ENCODE data around the gene CCDC150. TPM values are rescaled to one million over a fixed set of nuclear protein-coding genes. Genes with fewer than 3 reads are reported as not detected.

Gene CCDC150
- total RNA-seq, 1 experiment from 2014 or later, result 19.0 TPM

DNA sequence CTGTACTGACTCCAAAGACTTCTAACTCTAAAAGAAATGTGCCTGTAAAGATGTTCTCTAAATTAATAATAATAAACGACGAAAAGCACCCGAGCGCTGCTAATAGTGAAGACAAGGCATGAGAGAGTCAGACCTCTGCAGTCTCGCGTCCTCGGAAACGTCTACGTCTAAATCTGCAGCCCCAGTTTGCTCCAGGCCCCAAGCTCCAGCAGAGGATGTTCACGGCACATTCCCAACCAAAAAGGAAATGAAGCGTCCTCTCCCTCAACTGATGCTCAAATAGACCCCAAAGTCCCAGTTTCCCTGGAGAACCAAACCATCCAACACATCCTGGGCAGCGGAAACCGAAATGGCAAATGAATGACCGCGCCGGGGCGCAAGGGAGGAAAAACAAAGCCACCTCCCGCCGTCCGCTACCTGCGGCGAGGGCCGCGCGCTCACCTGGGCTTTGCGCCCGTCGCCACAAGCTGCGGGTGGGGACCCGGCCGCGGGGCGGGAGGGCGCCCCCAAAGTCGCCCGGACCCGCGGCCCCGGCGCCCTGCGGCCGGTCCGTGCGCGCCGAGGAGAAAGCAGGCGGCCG lies 47.1 kb upstream of the CCDC150 start:
- ATAC-seq (peak; percentile 74), DNase-seq (ENCODE audit: low read depth, low spot score) (no peak)
- Histone ChIP-seq H3K27me3 (ENCODE audit: control insufficient read depth, insufficient read depth, low read length) (no peaks in the 10 kb centered on the region; the same call in 1 of the 2 replicates), H3K4me1 (ENCODE audit: control insufficient read depth, insufficient read depth, low read length) (peaks cover 25% of the 10 kb centered on the region), H3K4me3 (ENCODE audit: low read depth in 2 of 2, low read length in 2 of 2) (peak overlapping the region; percentile 66 to 88), H3K36me3 (ENCODE audit: control insufficient read depth, insufficient read depth, low read length) (no peaks in the 10 kb centered on the region), H3K9me3 (ENCODE audit: control insufficient read depth, insufficient read depth, low read depth, low read length) (no peaks in the 10 kb centered on the region), H3K27ac (ENCODE audit: low read length) (peak overlapping the region; percentile 84)
- ChIA-PET CTCF (no interaction called here), POLR2A (interaction anchor here (0.7 kb wide), 1 partner anchor 43 kb away, joined by 3 read pairs; no protein-coding TSS in a partner anchor)
- intact Hi-C loops (cut with micrococcal nuclease; ENCODE audit: unreplicated experiment) (loop anchor here (1.0 to 10.0 kb wide), 2 partner anchors 162 to 294 kb away; no protein-coding TSS in a partner anchor), in situ Hi-C loops (cut with HindIII; ENCODE audit: low pct_unique_long_range_greater_than_20kb, low sequenced_read_pairs) (no loop called here)
- TF ChIP-seq SIN3A (IDR thresholded peaks at IDR 0.05; ENCODE audit: borderline replicate concordance, insufficient read depth, low read depth, low read length) (0 out of 2 replicates have a peak, but pooled peaks have one; percentile 56), POLR2AphosphoS5 (IDR thresholded peaks at IDR 0.05; ENCODE audit: low read depth, low read length) (0 out of 2 replicates have a peak, but pooled peaks have one; percentile 33), TCF7L2 (IDR thresholded peaks at IDR 0.05; ENCODE audit: low read depth, low read length) (no peak)
- TF ChIP-seq, protein P1, sequence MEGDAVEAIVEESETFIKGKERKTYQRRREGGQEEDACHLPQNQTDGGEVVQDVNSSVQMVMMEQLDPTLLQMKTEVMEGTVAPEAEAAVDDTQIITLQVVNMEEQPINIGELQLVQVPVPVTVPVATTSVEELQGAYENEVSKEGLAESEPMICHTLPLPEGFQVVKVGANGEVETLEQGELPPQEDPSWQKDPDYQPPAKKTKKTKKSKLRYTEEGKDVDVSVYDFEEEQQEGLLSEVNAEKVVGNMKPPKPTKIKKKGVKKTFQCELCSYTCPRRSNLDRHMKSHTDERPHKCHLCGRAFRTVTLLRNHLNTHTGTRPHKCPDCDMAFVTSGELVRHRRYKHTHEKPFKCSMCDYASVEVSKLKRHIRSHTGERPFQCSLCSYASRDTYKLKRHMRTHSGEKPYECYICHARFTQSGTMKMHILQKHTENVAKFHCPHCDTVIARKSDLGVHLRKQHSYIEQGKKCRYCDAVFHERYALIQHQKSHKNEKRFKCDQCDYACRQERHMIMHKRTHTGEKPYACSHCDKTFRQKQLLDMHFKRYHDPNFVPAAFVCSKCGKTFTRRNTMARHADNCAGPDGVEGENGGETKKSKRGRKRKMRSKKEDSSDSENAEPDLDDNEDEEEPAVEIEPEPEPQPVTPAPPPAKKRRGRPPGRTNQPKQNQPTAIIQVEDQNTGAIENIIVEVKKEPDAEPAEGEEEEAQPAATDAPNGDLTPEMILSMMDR (IDR thresholded peaks at IDR 0.05), result peak; percentile 77
- TF ChIP-seq, protein P2, sequence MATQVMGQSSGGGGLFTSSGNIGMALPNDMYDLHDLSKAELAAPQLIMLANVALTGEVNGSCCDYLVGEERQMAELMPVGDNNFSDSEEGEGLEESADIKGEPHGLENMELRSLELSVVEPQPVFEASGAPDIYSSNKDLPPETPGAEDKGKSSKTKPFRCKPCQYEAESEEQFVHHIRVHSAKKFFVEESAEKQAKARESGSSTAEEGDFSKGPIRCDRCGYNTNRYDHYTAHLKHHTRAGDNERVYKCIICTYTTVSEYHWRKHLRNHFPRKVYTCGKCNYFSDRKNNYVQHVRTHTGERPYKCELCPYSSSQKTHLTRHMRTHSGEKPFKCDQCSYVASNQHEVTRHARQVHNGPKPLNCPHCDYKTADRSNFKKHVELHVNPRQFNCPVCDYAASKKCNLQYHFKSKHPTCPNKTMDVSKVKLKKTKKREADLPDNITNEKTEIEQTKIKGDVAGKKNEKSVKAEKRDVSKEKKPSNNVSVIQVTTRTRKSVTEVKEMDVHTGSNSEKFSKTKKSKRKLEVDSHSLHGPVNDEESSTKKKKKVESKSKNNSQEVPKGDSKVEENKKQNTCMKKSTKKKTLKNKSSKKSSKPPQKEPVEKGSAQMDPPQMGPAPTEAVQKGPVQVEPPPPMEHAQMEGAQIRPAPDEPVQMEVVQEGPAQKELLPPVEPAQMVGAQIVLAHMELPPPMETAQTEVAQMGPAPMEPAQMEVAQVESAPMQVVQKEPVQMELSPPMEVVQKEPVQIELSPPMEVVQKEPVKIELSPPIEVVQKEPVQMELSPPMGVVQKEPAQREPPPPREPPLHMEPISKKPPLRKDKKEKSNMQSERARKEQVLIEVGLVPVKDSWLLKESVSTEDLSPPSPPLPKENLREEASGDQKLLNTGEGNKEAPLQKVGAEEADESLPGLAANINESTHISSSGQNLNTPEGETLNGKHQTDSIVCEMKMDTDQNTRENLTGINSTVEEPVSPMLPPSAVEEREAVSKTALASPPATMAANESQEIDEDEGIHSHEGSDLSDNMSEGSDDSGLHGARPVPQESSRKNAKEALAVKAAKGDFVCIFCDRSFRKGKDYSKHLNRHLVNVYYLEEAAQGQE (IDR thresholded peaks at IDR 0.05; ENCODE audit: insufficient read depth in 1 of 2, low read depth in 2 of 2, low read length in 1 of 2), result no peak
- no TSS peak for BruUV-seq (replicated peaks)

DNA sequence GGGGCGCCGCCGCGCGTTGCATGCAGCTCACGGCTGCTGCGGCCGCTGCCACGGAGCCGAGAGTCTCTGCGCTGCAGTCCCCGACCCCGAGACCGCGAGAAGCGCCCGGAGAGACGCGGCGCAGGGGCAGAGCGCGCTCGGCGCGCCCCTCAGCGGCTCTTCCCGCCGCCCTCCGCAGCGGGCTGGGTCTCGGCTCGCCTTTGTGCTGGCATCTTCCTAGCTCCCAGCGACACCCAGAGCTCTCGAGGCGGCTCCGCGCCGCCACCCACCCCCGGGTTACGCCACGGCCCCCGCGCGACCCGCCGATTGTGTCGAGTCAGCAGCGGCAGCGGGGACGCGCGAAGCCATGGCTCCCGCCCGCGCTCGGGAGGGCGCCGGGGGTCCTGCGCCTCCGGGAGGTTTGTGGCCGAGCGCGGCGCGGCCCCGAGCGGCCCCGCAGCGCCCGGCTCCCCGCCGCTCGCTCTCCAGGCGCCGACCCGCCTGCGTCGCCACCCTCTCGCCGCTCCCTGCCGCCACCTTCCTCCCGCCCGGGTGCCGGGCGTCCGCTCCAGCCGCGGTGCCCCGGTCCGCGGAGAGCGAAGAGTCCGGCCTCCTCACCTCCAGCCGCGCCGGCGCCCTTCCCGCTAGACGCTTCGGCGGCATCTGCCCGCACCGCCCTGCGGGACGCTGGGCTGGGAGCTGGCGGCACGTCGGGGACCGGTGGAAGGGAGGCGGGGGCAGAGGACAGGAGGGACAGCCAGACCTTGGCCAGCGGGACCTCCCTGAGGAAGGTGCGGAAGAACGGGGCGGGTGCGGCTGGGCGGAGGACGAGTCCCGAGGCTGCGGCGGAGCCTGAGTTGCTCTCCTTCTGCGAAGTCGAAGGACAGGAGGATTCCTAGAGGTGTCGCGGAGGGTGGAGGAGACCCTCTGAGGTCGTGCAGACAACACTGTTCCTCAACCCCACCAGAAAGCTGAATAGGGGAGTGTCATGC lies 46.3 kb upstream of the CCDC150 start, which contains the start of gene HECW2:
Gene HECW2 (minus strand): TSS at position 644 of the 971 bp plus-strand sequence.
- H3K27ac ChIP-seq (ENCODE audit: low read length), result peak within 1 kb of the TSS; percentile 84
- intact Hi-C loops (cut with micrococcal nuclease; ENCODE audit: unreplicated experiment), result loop anchor here (1.0 to 10.0 kb wide), 2 partner anchors 162 to 295 kb away; no protein-coding TSS in a partner anchor
- BruUV-seq (replicated peaks), result no TSS peak
- ChIA-PET CTCF (no interaction called here), POLR2A (no interaction called here)
- ATAC-seq (peak; percentile 88), DNase-seq (ENCODE audit: low read depth, low spot score) (no peak)
- peak within 1 kb of the TSS; percentile 66 to 88 for H3K4me3 ChIP-seq (ENCODE audit: low read depth in 2 of 2, low read length in 2 of 2)
- H3K4me1 ChIP-seq (ENCODE audit: control insufficient read depth, insufficient read depth, low read length), result peaks cover 25% of the 10 kb centered on the region
- TF ChIP-seq SIN3A (IDR thresholded peaks at IDR 0.05; ENCODE audit: borderline replicate concordance, insufficient read depth, low read depth, low read length) (peak; percentile 50), POLR2AphosphoS5 (IDR thresholded peaks at IDR 0.05; ENCODE audit: low read depth, low read length) (no peak; the same call in 1 of the 2 replicates), TCF7L2 (IDR thresholded peaks at IDR 0.05; ENCODE audit: low read depth, low read length) (no peak)
- TF ChIP-seq, protein P1 (IDR thresholded peaks at IDR 0.05), result peak; percentile 42
- TF ChIP-seq, protein P2 (IDR thresholded peaks at IDR 0.05; ENCODE audit: insufficient read depth in 1 of 2, low read depth in 2 of 2, low read length in 1 of 2), result no peak
- no peaks in the 10 kb centered on the region for H3K9me3 ChIP-seq (ENCODE audit: control insufficient read depth, insufficient read depth, low read depth, low read length)
- in situ Hi-C loops (cut with HindIII; ENCODE audit: low pct_unique_long_range_greater_than_20kb, low sequenced_read_pairs), result no loop called here
- H3K27me3 ChIP-seq (ENCODE audit: control insufficient read depth, insufficient read depth, low read length), result no peaks in the 10 kb centered on the region; the same call in 1 of the 2 replicates
- H3K36me3 ChIP-seq (ENCODE audit: control insufficient read depth, insufficient read depth, low read length), result no peaks in the 10 kb centered on the region

All from Panc1 (cell line).